ENCODE results near the gene SEC14L2.
"Not testable (repeated sequence)": the region's sequence is repeated elsewhere in the genome, so short reads cannot be mapped to it uniquely, and the experiment has no call there.

The SEC14L2 gene

GRCh38 chr22:30445438-30446145 is 48.8 kb downstream of the SEC14L2 start:
- no peak for DNase-seq (ENCODE audit: extremely low spot score, insufficient read length, low read depth)
- FAIRE-seq, result no peak

DNA sequence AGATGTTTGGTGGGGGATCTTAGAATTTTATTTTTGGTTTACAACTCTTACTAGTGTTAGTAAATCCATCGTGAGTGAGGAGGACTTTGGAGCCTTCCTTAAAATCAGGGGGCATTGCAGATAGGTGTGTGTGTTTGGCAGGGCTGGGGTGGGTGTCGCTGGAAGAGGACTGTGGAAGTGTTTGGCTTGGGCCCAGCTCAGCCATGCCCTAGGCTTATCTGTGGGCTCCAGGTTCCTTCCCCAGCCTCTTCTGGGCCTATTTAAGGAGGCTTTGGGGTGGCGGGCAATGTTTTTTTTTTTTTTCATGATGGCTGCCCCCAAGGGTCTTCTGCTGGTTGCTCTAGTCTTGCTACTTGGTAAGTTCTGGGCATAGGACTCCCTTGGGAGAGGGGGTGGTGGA is 50.8 kb downstream of the SEC14L2 start:
- DNase-seq (ENCODE audit: extremely low spot score, insufficient read length, low read depth) (no peak), FAIRE-seq (no peak)

GRCh38 chr22:30451488-30451887 is 54.7 kb downstream of the SEC14L2 start:
- DNase-seq (ENCODE audit: extremely low spot score, insufficient read length, low read depth); FAIRE-seq: not testable (repeated sequence)

DNA sequence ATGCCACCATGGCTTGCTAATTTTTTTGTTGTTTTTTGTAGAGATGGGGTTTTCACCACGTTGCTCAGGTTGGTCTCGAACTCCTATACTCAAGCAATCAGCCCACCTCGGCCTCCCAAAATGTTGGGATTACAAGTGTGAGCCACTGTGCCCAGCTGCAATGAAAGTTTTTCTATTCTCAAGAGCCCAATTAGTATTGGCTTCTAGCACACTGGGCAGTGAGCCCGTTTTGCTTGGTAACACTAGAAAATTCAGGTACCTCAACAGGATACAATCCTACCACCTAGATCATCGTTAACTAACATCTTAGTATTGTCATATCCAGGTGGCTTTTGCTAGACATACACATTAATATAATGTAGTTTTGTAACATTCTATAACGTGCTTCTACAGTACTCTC is 56.0 kb downstream of the SEC14L2 start:
- no peak for DNase-seq (ENCODE audit: extremely low spot score, insufficient read length, low read depth)
- no peak for FAIRE-seq

DNA sequence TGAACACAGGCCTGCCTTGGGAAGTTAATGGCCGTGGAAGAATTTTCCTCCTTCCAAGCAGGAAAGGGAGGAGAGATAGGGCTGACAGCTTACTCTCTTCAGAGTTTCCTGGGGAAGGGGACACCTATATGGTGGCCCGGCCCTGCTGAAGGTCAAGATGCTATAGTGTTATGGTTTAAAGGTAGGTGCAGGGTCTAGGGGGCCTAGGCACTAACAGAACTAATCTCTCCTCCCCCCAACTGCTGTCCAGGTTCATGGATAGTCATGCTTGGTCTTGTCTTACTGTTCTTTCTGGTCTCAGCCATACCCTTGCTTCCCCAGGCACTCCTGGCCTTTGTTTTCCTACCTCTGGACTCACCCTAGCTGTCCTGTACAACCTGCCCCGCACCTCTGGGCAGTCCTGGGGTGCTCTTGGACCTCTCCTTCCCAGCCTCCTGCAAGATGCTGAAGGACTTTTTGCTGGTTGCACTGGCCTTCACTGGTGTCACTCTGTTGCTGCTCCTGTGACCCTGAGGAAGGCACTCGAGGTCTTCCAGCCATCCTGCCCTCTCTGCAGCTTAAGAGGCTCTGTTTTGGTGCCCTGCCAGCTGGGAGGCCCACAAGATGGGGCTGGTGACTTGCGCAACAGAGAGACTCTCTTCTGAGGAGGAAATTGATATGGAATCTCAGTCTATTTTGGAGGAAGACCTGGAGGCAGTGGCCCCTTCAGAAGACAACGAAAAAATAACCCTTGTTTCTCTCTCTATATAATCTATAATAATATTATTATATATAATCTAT is 57.1 kb downstream of the SEC14L2 start:
- FAIRE-seq, result no peak

DNA sequence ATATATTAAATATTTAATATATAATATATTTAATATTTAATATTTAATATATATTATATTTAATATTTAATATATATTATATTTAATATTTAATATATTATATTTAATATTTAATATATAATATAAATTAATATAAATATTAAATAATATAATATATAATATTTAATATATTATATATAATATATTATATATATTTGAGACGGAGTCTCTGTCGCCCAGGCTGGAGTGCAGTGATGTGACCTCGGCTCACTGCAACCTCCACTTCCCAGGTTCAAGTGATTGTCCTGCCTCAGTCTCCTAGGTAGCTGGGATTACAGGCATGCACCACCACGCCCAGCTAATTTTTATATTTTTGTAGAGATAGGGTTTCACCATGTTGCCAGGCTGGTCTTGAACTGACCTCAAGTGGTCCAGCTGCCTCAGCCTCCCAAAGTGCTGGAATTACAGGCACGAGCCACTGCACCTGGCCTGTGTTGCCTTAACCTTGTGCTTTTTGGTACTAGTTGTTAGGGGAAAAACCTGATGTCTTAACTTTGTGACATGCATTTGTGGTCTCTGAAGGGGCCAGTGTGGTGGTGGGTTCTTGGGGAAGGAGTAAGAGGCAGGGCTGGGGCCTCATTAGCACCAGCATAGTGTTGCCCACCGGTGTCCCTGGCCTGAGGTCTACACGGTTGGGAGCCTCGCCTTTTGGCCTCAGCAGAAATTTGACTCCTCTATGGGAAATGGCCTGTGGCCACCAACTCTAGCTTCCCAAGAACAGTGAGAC is 58.4 kb downstream of the SEC14L2 start:
- FAIRE-seq, result no peak
- DNase-seq (ENCODE audit: extremely low spot score, insufficient read length, low read depth), result no peak

More for the DNA sequence above, 57.1 kb downstream of the SEC14L2 start:
- DNase-seq (ENCODE audit: extremely low spot score, insufficient read length, low read depth), result no peak

DNA sequence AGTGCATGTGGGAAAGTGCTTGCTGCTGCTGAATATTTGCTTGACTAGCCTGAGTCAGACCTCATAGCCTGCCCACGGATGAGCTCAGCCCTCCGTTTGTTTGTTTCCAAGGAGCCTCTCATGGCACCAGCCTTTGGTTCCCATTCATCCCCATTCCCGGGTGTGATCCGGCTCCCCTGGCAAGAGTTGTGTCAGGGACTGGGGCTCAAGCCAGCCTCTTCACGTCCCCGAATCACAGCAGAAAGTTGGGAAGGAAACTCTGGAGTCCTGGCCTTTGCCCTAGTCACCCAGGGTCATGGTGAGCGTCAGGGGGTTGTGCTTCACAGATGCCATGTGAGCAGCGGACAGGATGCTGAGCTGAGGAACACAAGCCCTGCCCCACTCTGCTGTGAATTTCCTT is 61.2 kb downstream of the SEC14L2 start:
- no peak for FAIRE-seq
- no peak for DNase-seq (ENCODE audit: extremely low spot score, insufficient read length, low read depth)

DNA sequence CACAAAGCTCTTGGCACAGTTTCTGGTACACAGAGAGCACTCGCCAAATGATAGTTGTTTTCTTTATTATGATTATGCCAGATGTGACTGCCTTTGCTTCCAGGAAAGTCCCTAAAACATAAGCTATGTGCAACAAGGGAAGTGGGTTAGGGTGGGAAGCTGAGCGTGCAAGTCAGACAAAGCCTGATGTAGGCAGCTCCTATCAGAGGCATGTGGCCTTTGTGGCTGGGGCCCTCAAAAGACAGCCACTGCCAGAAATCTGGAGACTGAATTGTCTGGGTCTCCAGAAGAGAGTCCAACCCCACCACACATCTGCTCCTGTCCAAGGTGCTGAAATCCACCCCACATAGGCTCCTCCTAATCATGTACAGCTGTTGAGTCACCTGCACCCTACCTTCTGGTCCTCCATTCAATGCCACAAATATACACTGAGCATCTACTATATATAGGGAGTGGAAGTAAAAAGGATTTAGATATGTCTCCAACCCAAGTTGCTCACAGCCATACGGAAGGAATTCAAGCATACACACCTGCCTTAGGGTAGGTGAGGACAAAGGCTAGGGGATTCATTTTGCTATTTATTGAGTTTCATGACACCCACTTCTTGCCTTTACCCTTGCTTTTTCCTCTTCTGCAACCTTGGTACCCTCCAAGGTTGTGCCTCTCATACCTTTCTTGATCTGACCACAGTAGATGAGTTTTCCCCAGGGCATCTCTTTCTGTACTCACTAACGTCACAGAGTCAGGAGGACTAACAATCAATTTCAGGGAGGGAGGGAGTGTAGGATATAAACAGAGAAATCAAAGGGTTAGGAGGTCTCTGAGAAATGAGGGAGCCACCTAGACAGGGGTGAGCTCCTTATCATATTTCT is 62.6 kb downstream of the SEC14L2 start:
- FAIRE-seq (no peak), DNase-seq (ENCODE audit: extremely low spot score, insufficient read length, low read depth) (no peak)

GRCh38 chr22:30460147-30460546 is 63.3 kb downstream of the SEC14L2 start:
- FAIRE-seq, result no peak
- no peak for DNase-seq (ENCODE audit: extremely low spot score, insufficient read length, low read depth)

DNA sequence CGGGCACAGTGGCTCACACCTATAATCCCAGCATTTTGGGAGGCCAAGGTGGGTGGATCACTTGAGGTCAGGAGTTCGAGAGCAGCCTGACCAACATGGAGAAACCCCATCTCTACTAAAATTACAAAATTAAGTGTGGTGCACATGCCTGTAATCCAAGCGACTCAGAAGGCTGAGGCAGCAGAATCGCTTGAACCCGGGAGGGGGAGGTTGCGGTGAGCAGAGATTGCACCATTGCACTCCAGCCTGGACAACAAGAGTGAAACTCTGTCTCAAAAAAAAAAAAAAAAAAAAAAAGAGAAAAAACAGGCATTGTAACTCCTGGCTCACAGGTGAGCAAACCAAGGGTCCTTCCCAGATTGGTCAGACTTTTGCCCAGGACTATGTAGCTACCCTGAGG is 63.7 kb downstream of the SEC14L2 start:
- DNase-seq (ENCODE audit: extremely low spot score, insufficient read length, low read depth); FAIRE-seq: not testable (repeated sequence)

DNA sequence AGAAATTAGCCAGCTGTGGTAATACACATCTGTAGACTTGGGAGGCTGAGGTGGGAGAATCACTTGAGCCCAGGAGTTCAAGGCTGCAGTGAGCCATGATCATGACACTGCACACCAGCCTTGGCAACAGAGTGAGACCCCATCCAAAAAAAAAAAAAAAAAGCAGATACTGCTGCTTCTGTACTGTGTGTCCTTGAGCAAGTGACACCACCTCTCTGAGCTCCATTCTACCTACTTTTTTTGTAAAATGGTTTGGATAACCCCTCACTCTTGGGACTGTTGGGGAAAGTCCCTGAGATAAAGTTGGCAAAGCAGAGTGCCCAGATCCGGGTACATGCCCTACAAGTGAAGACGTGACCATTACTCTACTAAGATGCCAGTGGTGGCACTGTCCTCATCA is 72.3 kb downstream of the SEC14L2 start:
- no peak for DNase-seq (ENCODE audit: extremely low spot score, insufficient read length, low read depth)
- FAIRE-seq, result no peak

DNA sequence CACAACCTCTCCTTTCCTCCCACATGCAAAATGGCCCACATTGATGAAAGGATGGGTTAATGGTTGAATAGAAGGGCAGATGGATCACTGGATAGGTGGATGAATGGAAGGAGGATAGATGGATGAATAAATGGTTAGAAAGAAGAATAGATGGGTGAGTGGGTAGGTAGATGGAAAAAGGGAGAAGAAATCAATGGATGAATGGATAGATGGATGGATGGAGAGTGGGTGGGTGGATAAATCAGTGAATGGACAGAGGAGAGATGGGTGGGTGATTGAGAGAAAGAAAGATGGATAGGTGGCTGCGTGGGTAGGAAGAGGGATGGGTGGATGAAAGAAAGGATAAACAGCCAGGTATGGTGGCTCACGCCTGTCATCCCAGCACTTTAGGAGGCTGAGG is 73.8 kb downstream of the SEC14L2 start:
- FAIRE-seq (no peak), DNase-seq (ENCODE audit: extremely low spot score, insufficient read length, low read depth) (no peak)

DNA sequence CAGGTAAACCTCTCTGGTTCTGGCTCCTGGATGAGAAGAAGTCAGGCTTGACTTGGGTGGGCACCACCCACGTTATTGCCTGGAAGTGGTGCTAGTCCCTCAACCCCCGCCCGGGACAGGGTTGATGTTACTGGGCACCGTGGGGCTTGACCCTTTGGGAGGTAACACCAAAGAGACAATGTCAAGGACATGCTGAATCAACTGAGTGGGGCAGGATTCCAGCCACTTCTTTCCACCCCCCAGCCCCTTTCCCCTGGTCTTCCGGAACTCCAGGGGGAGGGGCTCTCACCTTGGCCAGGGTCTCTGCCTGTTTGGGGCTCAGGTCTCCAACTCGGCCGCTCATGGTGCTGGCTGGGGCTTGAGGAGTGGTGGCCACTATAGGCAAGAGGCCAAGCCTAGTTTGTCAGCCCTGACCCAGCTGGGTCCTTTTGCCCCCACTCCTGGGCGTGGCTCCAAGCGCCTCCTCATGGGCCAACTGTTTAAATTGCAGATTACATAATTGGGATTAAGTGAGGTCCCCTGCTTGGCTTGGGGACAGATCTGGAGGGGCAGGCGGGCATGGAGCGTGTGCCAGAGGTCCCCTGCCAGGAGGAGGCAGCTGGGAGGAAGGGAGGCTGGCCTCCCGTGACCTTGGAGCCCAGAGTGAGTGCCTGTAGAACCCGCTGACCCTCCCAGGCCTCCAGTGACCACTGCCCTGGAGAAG is 74.9 kb downstream of the SEC14L2 start, which contains the start of gene SEC14L3:
Gene SEC14L3, minus strand, starts transcription at position 402 of the 703 bp plus-strand sequence. Its CDS starts 59 bp downstream, at position 343.
- FAIRE-seq (no peak), DNase-seq (ENCODE audit: extremely low spot score, insufficient read length, low read depth) (no peak)

DNA sequence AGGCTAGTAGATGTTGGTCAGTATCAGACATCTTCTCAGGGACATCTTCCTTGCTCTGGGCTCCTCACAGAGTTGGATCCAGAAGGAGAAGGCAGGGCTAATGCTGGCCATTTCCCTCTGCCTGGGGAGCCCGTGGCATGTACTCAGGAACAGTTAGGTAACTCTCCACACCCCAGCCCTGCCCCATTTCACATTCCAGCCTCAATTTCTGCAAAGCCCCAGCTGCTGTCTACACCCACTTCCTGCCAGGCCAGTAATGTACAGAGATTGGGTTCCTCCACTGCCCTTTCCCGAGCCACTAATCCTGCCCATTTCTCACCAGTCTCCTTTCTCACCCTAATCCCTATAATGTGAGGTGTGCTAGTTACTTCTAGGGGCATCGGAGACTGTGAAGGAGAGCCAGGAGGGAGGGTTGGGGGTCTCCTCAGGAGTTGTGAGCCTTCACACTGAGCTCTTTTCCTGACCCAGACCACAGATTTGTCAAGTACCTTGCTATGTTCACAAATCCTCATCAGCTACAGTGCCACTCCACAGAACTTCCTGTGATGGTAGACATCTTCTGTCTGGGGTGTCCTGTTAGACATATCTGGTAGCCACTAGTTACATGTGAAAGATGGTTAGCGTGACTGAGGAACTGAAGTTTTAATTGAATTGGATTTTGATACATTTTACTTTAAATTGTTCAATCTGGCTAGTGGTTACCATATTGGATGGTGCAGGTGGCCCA is 76.3 kb downstream of the SEC14L2 start:
- FAIRE-seq (no peak), DNase-seq (ENCODE audit: extremely low spot score, insufficient read length, low read depth) (no peak)

- no peak for FAIRE-seq
- DNase-seq (ENCODE audit: extremely low spot score, insufficient read length, low read depth), result no peak
These were observed 77.3 kb downstream of the SEC14L2 start for GRCh38 chr22:30474121-30474520.
